ENCODE data around the gene MAP6. TPM values are rescaled to one million over a fixed set of nuclear protein-coding genes. Genes with fewer than 3 reads are reported as not detected.

MAP6 gene
- total and polyA plus RNA-seq, 9 of the 15 experiments (the other 6 are each of a cell fraction or from before 2014, with no cell fraction given) = not detected

GRCh38 chr11:75665990-75666389, 2.8 kb downstream of the MAP6 start:
- no peaks in the 10 kb centered on the region for H3K79me2 ChIP-seq (ENCODE audit: control insufficient read depth, insufficient read depth, low read length)
- FAIRE-seq (no peak), ATAC-seq (no peak), DNase-seq (ENCODE audit: extremely low read depth in 1 of 4, low spot score in 3 of 4) (no peak)
- ChIA-PET POLR2A (no interaction called here), CTCF (ENCODE audit: low intra/inter-chr PET ratio) (no interaction called here)
- H2AFZ ChIP-seq (ENCODE audit: low read depth, low read length) = no peak overlapping the region
- intact Hi-C loops (cut with micrococcal nuclease) = no loop called here
- peaks cover 22 to 39% of the 10 kb centered on the region in 2 experiments; a peak in 4 of 5 replicates for H3K27me3 ChIP-seq (ENCODE audit: control insufficient read depth in 2 of 2, insufficient read depth in 2 of 2, low read length in 2 of 2)
- no peaks in the 10 kb centered on the region for H3K36me3 ChIP-seq (ENCODE audit: control insufficient read depth, insufficient read depth, low read length)
- H3K4me2 ChIP-seq (ENCODE audit: insufficient read depth, low read length) = no peak overlapping the region
- H3K9me3 ChIP-seq (replicated peaks; ENCODE audit: control insufficient read depth, insufficient read depth, low read depth, low read length) = no peaks in the 10 kb centered on the region
- no peak overlapping the region for H3K4me3 ChIP-seq
- no peak overlapping the region for H3K9ac ChIP-seq (ENCODE audit: insufficient read depth in 1 of 2, low read depth in 2 of 2, low read length in 2 of 2)
- H4K20me1 ChIP-seq (replicated peaks; ENCODE audit: control insufficient read depth, insufficient read depth, low read length) = no peaks in the 10 kb centered on the region
- no TSS peak for BruUV-seq (replicated peaks)
- in situ Hi-C loops (cut with MboI) = no loop called here
- H3K27ac ChIP-seq (ENCODE audit: extremely low read depth, low read depth, low read length) = no peak overlapping the region
- peaks cover 4 to 20% of the 10 kb centered on the region in 2 experiments; a peak in 2 of 5 replicates for H3K4me1 ChIP-seq (replicated peaks in 1 of 2; ENCODE audit: control insufficient read depth in 2 of 2, insufficient read depth in 2 of 2, low read length in 2 of 2)
- WGBS (ENCODE audit: insufficient coverage, low coverage, missing lambda C conversion rate) = 2% methylated on average over 3 of the region's 3 CpGs
- H3K9me1 ChIP-seq (ENCODE audit: control insufficient read depth, insufficient read depth, low read length) = no peaks in the 10 kb centered on the region
- TF ChIP-seq, protein P1, sequence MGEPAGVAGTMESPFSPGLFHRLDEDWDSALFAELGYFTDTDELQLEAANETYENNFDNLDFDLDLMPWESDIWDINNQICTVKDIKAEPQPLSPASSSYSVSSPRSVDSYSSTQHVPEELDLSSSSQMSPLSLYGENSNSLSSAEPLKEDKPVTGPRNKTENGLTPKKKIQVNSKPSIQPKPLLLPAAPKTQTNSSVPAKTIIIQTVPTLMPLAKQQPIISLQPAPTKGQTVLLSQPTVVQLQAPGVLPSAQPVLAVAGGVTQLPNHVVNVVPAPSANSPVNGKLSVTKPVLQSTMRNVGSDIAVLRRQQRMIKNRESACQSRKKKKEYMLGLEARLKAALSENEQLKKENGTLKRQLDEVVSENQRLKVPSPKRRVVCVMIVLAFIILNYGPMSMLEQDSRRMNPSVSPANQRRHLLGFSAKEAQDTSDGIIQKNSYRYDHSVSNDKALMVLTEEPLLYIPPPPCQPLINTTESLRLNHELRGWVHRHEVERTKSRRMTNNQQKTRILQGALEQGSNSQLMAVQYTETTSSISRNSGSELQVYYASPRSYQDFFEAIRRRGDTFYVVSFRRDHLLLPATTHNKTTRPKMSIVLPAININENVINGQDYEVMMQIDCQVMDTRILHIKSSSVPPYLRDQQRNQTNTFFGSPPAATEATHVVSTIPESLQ (CRISPR knock-in tag; IDR thresholded peaks at IDR 0.05) = no peak
- TF ChIP-seq TEAD2 (tag; IDR thresholded peaks at IDR 0.05) = no peak
- TF ChIP-seq ZNF12 (CRISPR knock-in tag; IDR thresholded peaks at IDR 0.05) = no peak
- TF ChIP-seq, protein P2, sequence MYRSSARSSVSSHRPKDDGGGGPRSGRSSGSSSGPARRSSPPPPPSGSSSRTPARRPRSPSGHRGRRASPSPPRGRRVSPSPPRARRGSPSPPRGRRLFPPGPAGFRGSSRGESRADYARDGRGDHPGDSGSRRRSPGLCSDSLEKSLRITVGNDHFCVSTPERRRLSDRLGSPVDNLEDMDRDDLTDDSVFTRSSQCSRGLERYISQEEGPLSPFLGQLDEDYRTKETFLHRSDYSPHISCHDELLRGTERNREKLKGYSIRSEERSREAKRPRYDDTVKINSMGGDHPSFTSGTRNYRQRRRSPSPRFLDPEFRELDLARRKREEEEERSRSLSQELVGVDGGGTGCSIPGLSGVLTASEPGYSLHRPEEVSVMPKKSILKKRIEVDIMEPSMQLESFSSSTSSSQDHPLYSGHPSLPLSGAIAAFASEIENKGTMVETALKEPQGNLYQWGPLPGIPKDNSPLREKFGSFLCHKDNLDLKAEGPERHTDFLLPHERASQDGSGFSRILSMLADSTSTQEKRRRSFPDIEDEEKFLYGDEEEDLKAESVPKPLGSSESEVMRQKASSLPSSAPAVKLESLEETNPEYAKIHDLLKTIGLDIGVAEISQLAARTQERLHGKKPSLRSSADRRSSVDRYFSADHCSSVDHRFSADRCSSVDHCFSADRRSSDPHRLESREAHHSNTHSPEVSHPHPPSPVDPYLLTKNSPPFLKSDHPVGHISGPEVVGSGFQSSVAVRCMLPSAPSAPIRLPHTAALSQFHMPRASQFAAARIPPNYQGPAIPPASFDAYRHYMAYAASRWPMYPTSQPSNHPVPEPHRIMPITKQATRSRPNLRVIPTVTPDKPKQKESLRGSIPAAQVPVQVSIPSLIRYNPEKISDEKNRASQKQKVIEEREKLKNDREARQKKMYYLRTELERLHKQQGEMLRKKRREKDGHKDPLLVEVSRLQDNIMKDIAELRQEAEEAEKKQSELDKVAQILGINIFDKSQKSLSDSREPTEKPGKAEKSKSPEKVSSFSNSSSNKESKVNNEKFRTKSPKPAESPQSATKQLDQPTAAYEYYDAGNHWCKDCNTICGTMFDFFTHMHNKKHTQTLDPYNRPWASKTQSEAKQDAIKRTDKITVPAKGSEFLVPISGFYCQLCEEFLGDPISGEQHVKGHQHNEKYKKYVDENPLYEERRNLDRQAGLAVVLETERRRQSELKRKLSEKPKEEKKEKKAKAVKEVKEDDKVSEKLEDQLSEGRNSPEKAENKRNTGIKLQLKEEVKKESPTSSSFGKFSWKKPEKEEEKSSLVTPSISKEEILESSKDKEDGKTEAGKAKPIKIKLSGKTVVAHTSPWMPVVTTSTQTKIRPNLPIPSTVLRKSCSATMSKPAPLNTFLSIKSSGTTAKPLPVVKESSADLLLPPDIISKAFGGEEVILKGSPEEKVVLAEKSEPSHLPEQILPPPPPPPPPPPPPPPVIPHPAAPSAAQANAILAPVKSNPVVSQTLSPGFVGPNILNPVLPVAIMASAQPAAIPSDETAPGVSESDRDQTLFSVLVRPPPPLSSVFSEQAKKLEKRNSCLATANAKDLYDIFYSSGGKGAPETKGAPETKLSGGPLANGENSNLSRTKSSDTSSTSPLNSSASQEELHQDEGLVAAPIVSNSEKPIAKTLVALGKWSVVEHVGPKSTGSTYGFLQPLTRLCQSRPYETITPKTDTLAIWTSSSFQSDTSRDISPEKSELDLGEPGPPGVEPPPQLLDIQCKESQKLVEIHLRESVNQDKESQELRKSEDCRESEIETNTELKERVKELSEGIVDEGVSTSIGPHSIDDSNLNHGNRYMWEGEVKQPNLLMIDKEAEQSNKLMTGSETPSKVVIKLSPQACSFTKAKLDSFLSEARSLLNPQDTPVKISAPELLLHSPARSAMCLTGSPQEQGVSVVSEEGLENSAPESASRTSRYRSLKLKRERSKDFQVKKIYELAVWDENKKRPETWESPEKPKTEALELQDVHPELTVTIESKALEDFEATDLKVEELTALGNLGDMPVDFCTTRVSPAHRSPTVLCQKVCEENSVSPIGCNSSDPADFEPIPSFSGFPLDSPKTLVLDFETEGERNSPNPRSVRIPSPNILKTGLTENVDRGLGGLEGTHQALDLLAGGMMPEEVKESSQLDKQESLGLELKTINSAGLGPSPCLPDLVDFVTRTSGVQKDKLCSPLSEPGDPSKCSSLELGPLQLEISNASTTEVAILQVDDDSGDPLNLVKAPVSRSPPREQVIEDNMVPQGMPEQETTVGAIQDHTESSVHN (IDR thresholded peaks at IDR 0.05; ENCODE audit: borderline replicate concordance in 1 of 2, low read depth in 1 of 2) = no peak
- no peak for TF ChIP-seq NR2F6 (CRISPR knock-in tag; IDR thresholded peaks at IDR 0.05)
- TF ChIP-seq ZSCAN29 (IDR thresholded peaks at IDR 0.05) = no peak
- TF ChIP-seq, protein P3, sequence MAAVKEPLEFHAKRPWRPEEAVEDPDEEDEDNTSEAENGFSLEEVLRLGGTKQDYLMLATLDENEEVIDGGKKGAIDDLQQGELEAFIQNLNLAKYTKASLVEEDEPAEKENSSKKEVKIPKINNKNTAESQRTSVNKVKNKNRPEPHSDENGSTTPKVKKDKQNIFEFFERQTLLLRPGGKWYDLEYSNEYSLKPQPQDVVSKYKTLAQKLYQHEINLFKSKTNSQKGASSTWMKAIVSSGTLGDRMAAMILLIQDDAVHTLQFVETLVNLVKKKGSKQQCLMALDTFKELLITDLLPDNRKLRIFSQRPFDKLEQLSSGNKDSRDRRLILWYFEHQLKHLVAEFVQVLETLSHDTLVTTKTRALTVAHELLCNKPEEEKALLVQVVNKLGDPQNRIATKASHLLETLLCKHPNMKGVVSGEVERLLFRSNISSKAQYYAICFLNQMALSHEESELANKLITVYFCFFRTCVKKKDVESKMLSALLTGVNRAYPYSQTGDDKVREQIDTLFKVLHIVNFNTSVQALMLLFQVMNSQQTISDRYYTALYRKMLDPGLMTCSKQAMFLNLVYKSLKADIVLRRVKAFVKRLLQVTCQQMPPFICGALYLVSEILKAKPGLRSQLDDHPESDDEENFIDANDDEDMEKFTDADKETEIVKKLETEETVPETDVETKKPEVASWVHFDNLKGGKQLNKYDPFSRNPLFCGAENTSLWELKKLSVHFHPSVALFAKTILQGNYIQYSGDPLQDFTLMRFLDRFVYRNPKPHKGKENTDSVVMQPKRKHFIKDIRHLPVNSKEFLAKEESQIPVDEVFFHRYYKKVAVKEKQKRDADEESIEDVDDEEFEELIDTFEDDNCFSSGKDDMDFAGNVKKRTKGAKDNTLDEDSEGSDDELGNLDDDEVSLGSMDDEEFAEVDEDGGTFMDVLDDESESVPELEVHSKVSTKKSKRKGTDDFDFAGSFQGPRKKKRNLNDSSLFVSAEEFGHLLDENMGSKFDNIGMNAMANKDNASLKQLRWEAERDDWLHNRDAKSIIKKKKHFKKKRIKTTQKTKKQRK (IDR thresholded peaks at IDR 0.05; ENCODE audit: borderline replicate concordance, low read depth, low read length) = no peak
- TF ChIP-seq HSF4 (CRISPR knock-in tag; IDR thresholded peaks at IDR 0.05; ENCODE audit: borderline replicate concordance) = no peak

Data from K562 (cell line).